Calu3 (cell line): ENCODE data around the gene FILIP1L. TPM values are rescaled to one million over a fixed set of nuclear protein-coding genes. Genes with fewer than 3 reads are reported as not detected.

Experiments used
- BruUV-seq: library from RNA; stranded (reverse); fragments of 400-500 nt; replicated peaks from 2 replicates; lab custom pipeline; 2021; lab: Mats Ljungman, UMichigan
- CTCF ChIA-PET: fragments of 300-600 bp; sonication (Branson Sonifier 250); formaldehyde crosslinking; loops from one replicate; lab custom pipeline; 2022; ENCODE audit warnings: antibody characterized with exemption; lab: Charles Lee
- DNase-seq: peaks from one replicate; pipeline ENCODE4 v3.0.0; 2022
- H3K27ac Mint-ChIP-seq: one replicate; pipeline ENCODE4 v1.8.0; 2022; ENCODE audit warnings: mixed read lengths; ENCODE audit not compliant: unreplicated experiment
- H3K27me3 Mint-ChIP-seq: one replicate; pipeline ENCODE4 v1.8.0; 2022; ENCODE audit warnings: mixed read lengths; ENCODE audit not compliant: unreplicated experiment
- H3K36me3 Mint-ChIP-seq: one replicate; pipeline ENCODE4 v1.8.0; 2022; ENCODE audit warnings: mild to moderate bottlenecking, moderate library complexity, mixed read lengths; ENCODE audit not compliant: insufficient read depth, unreplicated experiment
- H3K4me1 Mint-ChIP-seq: one replicate; pipeline ENCODE4 v1.8.0; 2022; ENCODE audit warnings: mild to moderate bottlenecking, low read depth, mixed read lengths; ENCODE audit not compliant: unreplicated experiment
- H3K4me3 Mint-ChIP-seq: one replicate; pipeline ENCODE4 v1.8.0; 2022; ENCODE audit warnings: mild to moderate bottlenecking, low read depth, moderate library complexity, mixed read lengths; ENCODE audit not compliant: unreplicated experiment
- H3K9me3 Mint-ChIP-seq: one replicate; pipeline ENCODE4 v1.8.0; 2022; ENCODE audit warnings: low read depth, mixed read lengths; ENCODE audit not compliant: unreplicated experiment
- CTCF ChIP-seq: fragments of 200-600 bp; IDR thresholded peaks from one replicate; pipeline ENCODE4 v1.8.0; 2022; ENCODE audit warnings: antibody characterized with exemption; ENCODE audit not compliant: unreplicated experiment
- intact Hi-C: fragments of 100-400 bp; cut with micrococcal nuclease; formaldehyde crosslinking; loops from one replicate; pipeline ENCODE4 v1.10.0; 2022; ENCODE audit not compliant: unreplicated experiment
- total RNA-seq: library from RNA; stranded (reverse); gene quantifications from 2 replicates; pipeline ENCODE4 v1.2.3, GENCODE V29; 2022

Gene FILIP1L
- total RNA-seq, 1 experiment from 2014 or later, result 5.2 TPM

GRCh38 chr3:99863002-99863401 is 251.3 kb downstream of the FILIP1L start:
- BruUV-seq, result no TSS peak
- Mint-ChIP-seq H3K4me3 (no peak overlapping the region), H3K4me1 (peaks cover 31% of the 10 kb centered on the region), H3K9me3 (no peaks in the 10 kb centered on the region), H3K36me3 (no peaks in the 10 kb centered on the region), H3K27me3 (no peaks in the 10 kb centered on the region), H3K27ac (no peak overlapping the region)
- CTCF ChIA-PET, result no interaction called here
- no peak for DNase-seq
- TF ChIP-seq CTCF, result no peak
- intact Hi-C loops, result no loop called here

- CTCF ChIA-PET, result no interaction called here
- no peak overlapping the region for H3K27ac Mint-ChIP-seq
- no peaks in the 10 kb centered on the region for H3K27me3 Mint-ChIP-seq
- intact Hi-C loops, result no loop called here
- no peaks in the 10 kb centered on the region for H3K36me3 Mint-ChIP-seq
- peaks cover 31% of the 10 kb centered on the region for H3K4me1 Mint-ChIP-seq
- DNase-seq, result no peak
- no peaks in the 10 kb centered on the region for H3K9me3 Mint-ChIP-seq
- BruUV-seq, result no TSS peak
- TF ChIP-seq CTCF, result no peak
- no peak overlapping the region for H3K4me3 Mint-ChIP-seq
Measured at GRCh38 chr3:99862208-99862607, 252.1 kb downstream of the FILIP1L start.

- no peak for DNase-seq
- no TSS peak for BruUV-seq
- intact Hi-C loops, result no loop called here
- no peak for TF ChIP-seq CTCF
- Mint-ChIP-seq H3K9me3 (no peaks in the 10 kb centered on the region), H3K27ac (no peak overlapping the region), H3K27me3 (no peaks in the 10 kb centered on the region), H3K4me1 (peaks cover 25% of the 10 kb centered on the region), H3K36me3 (no peaks in the 10 kb centered on the region), H3K4me3 (no peak overlapping the region)
- CTCF ChIA-PET, result no interaction called here
Measured at GRCh38 chr3:99861216-99861615, 253.1 kb downstream of the FILIP1L start.

- H3K4me3 Mint-ChIP-seq, result no peak overlapping the region
- H3K27ac Mint-ChIP-seq, result no peak overlapping the region
- no peak for TF ChIP-seq CTCF
- no TSS peak for BruUV-seq
- H3K36me3 Mint-ChIP-seq, result no peaks in the 10 kb centered on the region
- CTCF ChIA-PET, result interaction anchor here (0.8 to 1.5 kb wide), 3 partner anchors 13 to 90 kb away, joined by 3 read pairs; no protein-coding TSS in a partner anchor
- H3K9me3 Mint-ChIP-seq, result no peaks in the 10 kb centered on the region
- peaks cover 21% of the 10 kb centered on the region for H3K4me1 Mint-ChIP-seq
- DNase-seq, result no peak
- no peaks in the 10 kb centered on the region for H3K27me3 Mint-ChIP-seq
- intact Hi-C loops, result no loop called here
Measured at GRCh38 chr3:99859825-99860224, 254.5 kb downstream of the FILIP1L start.
